Measurements from ENCODE around the gene WDR27. TPM values are rescaled to one million over a fixed set of nuclear protein-coding genes. Genes with fewer than 3 reads are reported as not detected.

WDR27 gene
- polyA plus RNA-seq, 1 experiment: 28.7 TPM

DNA sequence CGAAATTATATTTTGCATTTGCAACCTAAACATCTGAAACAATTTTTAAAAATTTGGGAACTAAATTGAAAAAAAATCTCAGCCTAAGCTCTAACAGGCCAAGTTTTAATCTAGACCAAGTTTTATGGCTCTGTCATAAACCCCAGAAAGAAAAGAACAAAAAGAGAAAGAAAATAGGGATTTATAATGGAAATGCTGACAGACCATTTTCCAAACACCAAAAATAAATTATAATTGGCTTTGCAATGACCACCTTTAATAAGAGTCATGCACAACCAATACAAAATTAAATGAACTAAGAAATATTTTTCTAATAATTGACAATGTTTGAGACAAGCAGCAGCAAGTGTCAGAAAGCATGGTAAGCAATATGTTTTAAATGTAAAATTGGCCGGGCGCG lies 72.6 kb downstream of the WDR27 start:
- TF ChIP-seq, protein P1, sequence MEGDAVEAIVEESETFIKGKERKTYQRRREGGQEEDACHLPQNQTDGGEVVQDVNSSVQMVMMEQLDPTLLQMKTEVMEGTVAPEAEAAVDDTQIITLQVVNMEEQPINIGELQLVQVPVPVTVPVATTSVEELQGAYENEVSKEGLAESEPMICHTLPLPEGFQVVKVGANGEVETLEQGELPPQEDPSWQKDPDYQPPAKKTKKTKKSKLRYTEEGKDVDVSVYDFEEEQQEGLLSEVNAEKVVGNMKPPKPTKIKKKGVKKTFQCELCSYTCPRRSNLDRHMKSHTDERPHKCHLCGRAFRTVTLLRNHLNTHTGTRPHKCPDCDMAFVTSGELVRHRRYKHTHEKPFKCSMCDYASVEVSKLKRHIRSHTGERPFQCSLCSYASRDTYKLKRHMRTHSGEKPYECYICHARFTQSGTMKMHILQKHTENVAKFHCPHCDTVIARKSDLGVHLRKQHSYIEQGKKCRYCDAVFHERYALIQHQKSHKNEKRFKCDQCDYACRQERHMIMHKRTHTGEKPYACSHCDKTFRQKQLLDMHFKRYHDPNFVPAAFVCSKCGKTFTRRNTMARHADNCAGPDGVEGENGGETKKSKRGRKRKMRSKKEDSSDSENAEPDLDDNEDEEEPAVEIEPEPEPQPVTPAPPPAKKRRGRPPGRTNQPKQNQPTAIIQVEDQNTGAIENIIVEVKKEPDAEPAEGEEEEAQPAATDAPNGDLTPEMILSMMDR (IDR thresholded peaks at IDR 0.05; ENCODE audit: insufficient read depth, low read depth, low read length): no peak
- Histone ChIP-seq H3K27me3 (ENCODE audit: control insufficient read depth, insufficient read depth, low read length) (no peaks in the 10 kb centered on the region), H3K4me3 (ENCODE audit: low read depth, low read length) (no peak overlapping the region), H3K36me3 (ENCODE audit: control insufficient read depth, insufficient read depth, low read length) (no peaks in the 10 kb centered on the region; the same call in 1 of the 2 replicates)
- ChIA-PET CTCF (no interaction called here), POLR2A (no interaction called here)
- DNase-seq (ENCODE audit: low read depth): no peak

DNA sequence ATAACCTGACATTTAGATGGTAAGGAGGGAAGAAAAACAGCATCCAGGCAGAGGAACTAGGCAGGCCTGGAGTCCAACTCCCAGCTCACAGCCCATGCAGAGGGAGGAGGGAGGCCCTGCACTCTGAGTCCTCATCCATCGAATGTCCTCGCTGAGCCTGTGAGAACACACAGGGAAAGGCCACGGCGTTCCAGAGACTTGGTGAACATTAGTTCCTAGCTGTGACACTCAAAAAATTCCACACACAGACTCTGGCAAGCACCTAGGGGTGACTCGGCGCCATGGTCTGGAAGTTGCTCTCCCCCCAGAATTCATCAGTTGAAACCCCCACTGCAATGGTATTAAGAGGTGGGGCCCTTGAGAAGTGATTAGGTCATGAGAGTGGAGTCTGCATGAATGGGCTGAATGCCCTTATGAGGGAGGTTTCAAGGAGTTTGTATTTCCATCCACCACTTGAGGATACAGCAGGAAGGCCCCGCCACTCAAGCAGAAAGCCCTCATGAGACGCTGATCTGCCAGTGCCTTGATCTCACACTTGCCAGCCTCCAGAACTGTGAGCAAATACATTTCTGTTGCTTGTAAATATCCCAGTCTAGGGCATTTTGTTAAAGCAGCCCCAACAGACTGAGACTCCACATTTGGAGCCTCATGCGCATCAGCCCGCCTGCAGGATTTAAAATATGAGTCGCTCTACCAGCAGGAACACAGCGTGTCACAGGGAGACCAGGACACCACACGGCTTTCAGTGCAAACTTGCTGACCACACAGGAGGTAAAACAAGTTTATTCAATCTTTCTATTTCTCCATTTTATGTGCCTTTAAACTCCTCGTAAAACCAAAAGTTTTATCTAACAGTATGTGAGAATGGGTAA lies 73.9 kb downstream of the WDR27 start:
- peaks cover 1% of the 10 kb centered on the region for H3K36me3 ChIP-seq (ENCODE audit: control insufficient read depth, insufficient read depth, low read length)
- TF ChIP-seq, protein P1 (IDR thresholded peaks at IDR 0.05; ENCODE audit: insufficient read depth, low read depth, low read length): no peak
- H3K27me3 ChIP-seq (ENCODE audit: control insufficient read depth, insufficient read depth, low read length): no peaks in the 10 kb centered on the region
- DNase-seq (ENCODE audit: low read depth): no peak
- ChIA-PET CTCF (no interaction called here), POLR2A (no interaction called here)
- no peak overlapping the region for H3K4me3 ChIP-seq (ENCODE audit: low read depth, low read length)

DNA sequence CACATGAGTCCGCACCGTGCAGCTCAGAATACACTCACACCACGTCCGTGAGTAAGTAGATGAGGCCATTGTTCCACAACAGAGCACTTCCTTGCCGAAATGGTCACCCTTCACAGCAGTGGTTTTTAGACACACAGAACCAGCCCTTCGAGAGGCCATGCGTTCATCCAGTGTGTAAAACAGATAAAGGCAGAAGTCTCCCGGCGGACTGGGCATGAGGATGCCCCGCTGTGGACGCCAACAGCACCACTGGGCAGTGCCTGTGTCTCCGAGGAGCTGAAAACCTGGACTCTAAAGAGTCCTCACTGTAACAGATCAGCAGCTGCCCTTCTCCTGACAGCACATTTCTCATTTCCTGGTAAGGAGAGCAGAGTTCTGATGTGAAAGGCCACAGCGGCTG lies 75.2 kb downstream of the WDR27 start:
- POLR2A ChIA-PET: no interaction called here
- H3K27me3 ChIP-seq (ENCODE audit: control insufficient read depth, insufficient read depth, low read length): no peaks in the 10 kb centered on the region
- H3K4me3 ChIP-seq (ENCODE audit: low read depth, low read length): no peak overlapping the region
- H3K36me3 ChIP-seq (ENCODE audit: control insufficient read depth, insufficient read depth, low read length): peaks cover 1% of the 10 kb centered on the region
- DNase-seq (ENCODE audit: low read depth): no peak
- TF ChIP-seq, protein P1 (IDR thresholded peaks at IDR 0.05; ENCODE audit: insufficient read depth, low read depth, low read length): no peak
- CTCF ChIA-PET: interaction anchor here (0.5 to 0.7 kb wide), 2 partner anchors 55 to 82 kb away, joined by 3 to 4 read pairs; no protein-coding TSS in a partner anchor

- peaks cover 1% of the 10 kb centered on the region for H3K36me3 ChIP-seq (ENCODE audit: control insufficient read depth, insufficient read depth, low read length)
- CTCF ChIA-PET: interaction anchor here (0.7 kb wide), 1 partner anchor 82 kb away, joined by 3 read pairs; no protein-coding TSS in a partner anchor
- no peaks in the 10 kb centered on the region for H3K27me3 ChIP-seq (ENCODE audit: control insufficient read depth, insufficient read depth, low read length)
- no peak overlapping the region for H3K4me3 ChIP-seq (ENCODE audit: low read depth, low read length)
- TF ChIP-seq, protein P1 (IDR thresholded peaks at IDR 0.05; ENCODE audit: insufficient read depth, low read depth, low read length): no peak
- POLR2A ChIA-PET: no interaction called here
- no peak for DNase-seq (ENCODE audit: low read depth)
Observed at GRCh38 chr6:169626169-169626568, 75.7 kb downstream of the WDR27 start.

- POLR2A ChIA-PET: no interaction called here
- Histone ChIP-seq H3K27me3 (ENCODE audit: control insufficient read depth, insufficient read depth, low read length) (no peaks in the 10 kb centered on the region), H3K4me3 (ENCODE audit: low read depth, low read length) (no peak overlapping the region), H3K36me3 (ENCODE audit: control insufficient read depth, insufficient read depth, low read length) (peaks cover 1% of the 10 kb centered on the region)
- CTCF ChIA-PET: no interaction called here
- TF ChIP-seq, protein P1 (IDR thresholded peaks at IDR 0.05; ENCODE audit: insufficient read depth, low read depth, low read length): no peak
- no peak for DNase-seq (ENCODE audit: low read depth)
Observed at GRCh38 chr6:169625376-169625775, 76.5 kb downstream of the WDR27 start.
